H9 (cell line): ENCODE data around the gene ISG15. TPM values are rescaled to one million over a fixed set of nuclear protein-coding genes. Genes with fewer than 3 reads are reported as not detected.

Experiments used
- DNase-seq: peaks from one replicate; pipeline ENCODE4 v3.0.0-alpha.2; 2017
- H2AFZ ChIP-seq: one replicate; pipeline ENCODE4 v1.6.1; 2013; ENCODE audit warnings: mild to moderate bottlenecking, low read length, control low read depth, moderate library complexity
- H2AK5ac ChIP-seq: 2 replicates; pipeline ENCODE4 v1.6.1; 2013; ENCODE audit warnings: low read length, control low read depth, mixed read lengths; ENCODE audit not compliant: insufficient read length
- H2BK120ac ChIP-seq: one replicate; pipeline ENCODE4 v1.6.1; 2013; ENCODE audit warnings: low read depth, mild to moderate bottlenecking, low read length, control low read depth, inconsistent platforms; ENCODE audit not compliant: poor library complexity, severe bottlenecking
- H2BK12ac ChIP-seq: 2 replicates; pipeline ENCODE4 v1.6.1; 2013; ENCODE audit warnings: low read length, control low read depth, mixed read lengths, low read depth; ENCODE audit not compliant: insufficient read length
- H2BK15ac ChIP-seq: 2 replicates; pipeline ENCODE4 v1.6.1; 2013; ENCODE audit warnings: low read depth, low read length, control low read depth
- H2BK20ac ChIP-seq: one replicate; pipeline ENCODE4 v1.6.1; 2013; ENCODE audit warnings: low read depth, mild to moderate bottlenecking, low read length, control low read depth, inconsistent platforms; ENCODE audit not compliant: poor library complexity, severe bottlenecking
- H2BK5ac ChIP-seq: 2 replicates; pipeline ENCODE4 v1.6.1; 2013; ENCODE audit warnings: low read length, control low read depth, mixed read lengths; ENCODE audit not compliant: insufficient read length
- H3K14ac ChIP-seq: 2 replicates; pipeline ENCODE4 v1.6.1; 2013; ENCODE audit warnings: low read length, control low read depth; ENCODE audit not compliant: insufficient read depth
- H3K18ac ChIP-seq: 2 replicates; pipeline ENCODE4 v1.6.1; 2013; ENCODE audit warnings: low read depth, mild to moderate bottlenecking, mixed read lengths, low read length, control low read depth; ENCODE audit not compliant: insufficient read length
- H3K23ac ChIP-seq: 2 replicates; pipeline ENCODE4 v1.6.1; 2013; ENCODE audit warnings: low read length, control low read depth, mixed read lengths, low read depth; ENCODE audit not compliant: insufficient read length
- H3K23me2 ChIP-seq: 2 replicates; pipeline ENCODE4 v1.6.1; 2013; ENCODE audit warnings: low read depth, mild to moderate bottlenecking, mixed read lengths, low read length, control low read depth; ENCODE audit not compliant: insufficient read length, poor library complexity, severe bottlenecking
- H3K27ac ChIP-seq: 2 replicates; pipeline ENCODE4 v1.5.1; 2013; ENCODE audit warnings: low read length, control low read depth, mixed read lengths, low read depth; ENCODE audit not compliant: insufficient read length
- H3K27me3 ChIP-seq: 2 replicates; pipeline ENCODE4 v1.6.1; 2013; ENCODE audit warnings: low read length, control low read depth, inconsistent platforms; ENCODE audit not compliant: insufficient read depth
- H3K4ac ChIP-seq: 2 replicates; pipeline ENCODE4 v1.6.1; 2013; ENCODE audit warnings: low read depth, mild to moderate bottlenecking, control low read depth, inconsistent platforms, low read length, moderate library complexity
- H3K4me1 ChIP-seq: 2 replicates; pipeline ENCODE4 v1.6.1; 2013; ENCODE audit warnings: low read length, control low read depth, inconsistent platforms; ENCODE audit not compliant: insufficient read depth
- H3K4me2 ChIP-seq: 2 replicates; pipeline ENCODE4 v1.6.1; 2013; ENCODE audit warnings: low read length, control low read depth, mixed read lengths; ENCODE audit not compliant: insufficient read length, insufficient read depth
- H3K56ac ChIP-seq: 2 replicates; pipeline ENCODE4 v1.6.1; 2013; ENCODE audit warnings: low read depth, mild to moderate bottlenecking, mixed read lengths, low read length, control low read depth; ENCODE audit not compliant: insufficient read length
- H3K79me1 ChIP-seq: 2 replicates; pipeline ENCODE4 v1.6.1; 2013; ENCODE audit warnings: low read depth, mild to moderate bottlenecking, moderate library complexity, low read length, control low read depth, inconsistent platforms; ENCODE audit not compliant: insufficient read depth, poor library complexity, severe bottlenecking
- H3K79me2 ChIP-seq: 2 replicates; pipeline ENCODE4 v1.6.1; 2013; ENCODE audit warnings: low read length, control low read depth, inconsistent platforms; ENCODE audit not compliant: insufficient read depth
- H3K9ac ChIP-seq: 2 replicates; pipeline ENCODE4 v1.6.1; 2013; ENCODE audit warnings: low read length, control low read depth, mixed read lengths; ENCODE audit not compliant: insufficient read length; ENCODE audit errors: extremely low read depth
- H3K9me3 ChIP-seq: one replicate; pipeline ENCODE4 v1.6.1; 2013; ENCODE audit warnings: low read depth, low read length, inconsistent platforms; ENCODE audit not compliant: control insufficient read depth
- H3T11ph ChIP-seq: one replicate; pipeline ENCODE4 v1.6.1; 2013; ENCODE audit warnings: mild to moderate bottlenecking, low read length, control low read depth, inconsistent platforms
- H4K20me1 ChIP-seq: one replicate; pipeline ENCODE4 v1.6.1; 2013; ENCODE audit not compliant: control insufficient read depth, insufficient read length, insufficient read depth
- H4K5ac ChIP-seq: 2 replicates; pipeline ENCODE4 v1.6.1; 2013; ENCODE audit warnings: low read depth, mild to moderate bottlenecking, mixed read lengths, low read length, control low read depth; ENCODE audit not compliant: insufficient read length
- H4K8ac ChIP-seq: replicated peaks from 2 replicates; pipeline ENCODE4 v1.6.1; 2013; ENCODE audit warnings: low read length, control low read depth, mixed read lengths, low read depth; ENCODE audit not compliant: insufficient read length
- H4K91ac ChIP-seq: 2 replicates; pipeline ENCODE4 v1.6.1; 2013; ENCODE audit warnings: low read depth, mild to moderate bottlenecking, moderate library complexity, mixed read lengths, low read length, control low read depth; ENCODE audit not compliant: insufficient read length
- H3K27ac Mint-ChIP-seq, 3 experiments: 2 replicates in 2 of 3; 3 replicates in 1 of 3; pipeline ENCODE4 v1.8.0; 2020 to 2021; ENCODE audit warnings: mixed read lengths in 3 of 3, mild to moderate bottlenecking in 1 of 3, moderate library complexity in 1 of 3
- H3K27me3 Mint-ChIP-seq: 2 replicates; pipeline ENCODE4 v1.8.0; 2021; ENCODE audit warnings: low read depth, mild to moderate bottlenecking, moderate library complexity, mixed read lengths
- H3K36me3 Mint-ChIP-seq, 3 experiments: 2 replicates in 2 of 3; 3 replicates in 1 of 3; pipeline ENCODE4 v1.8.0; 2020 to 2021; ENCODE audit warnings: low read depth in 3 of 3, mixed read lengths in 3 of 3; ENCODE audit not compliant: insufficient read depth in 1 of 3
- H3K4me1 Mint-ChIP-seq, 2 experiments: 2 replicates each; pipeline ENCODE4 v1.8.0; 2020; ENCODE audit warnings: mixed read lengths in 2 of 2
- H3K4me3 Mint-ChIP-seq, 2 experiments: 2 replicates in 1 of 2; 3 replicates in 1 of 2; pipeline ENCODE4 v1.8.0; 2020 to 2021; ENCODE audit warnings: mild to moderate bottlenecking in 2 of 2, mixed read lengths in 2 of 2, moderate library complexity in 1 of 2
- H3K9me3 Mint-ChIP-seq, 2 experiments: 2 replicates in 1 of 2; 3 replicates in 1 of 2; pipeline ENCODE4 v1.8.0; 2020; ENCODE audit warnings: mild to moderate bottlenecking in 2 of 2, mixed read lengths in 2 of 2, moderate library complexity in 1 of 2
- WGBS: extraction: QIAGEN DNeasy Blood & Tissue Kit; methylation state at CpG from one replicate; pipeline ENCODE4 v1.1.7; 2013; ENCODE audit warnings: missing lambda C conversion rate, low lambda C conversion rate, mixed read lengths; ENCODE audit not compliant: insufficient read length; ENCODE audit errors: extremely low coverage; 5-methylcytosine and 5-hydroxymethylcytosine counted together
- total RNA-seq: library from RNA; stranded (reverse); gene quantifications from 2 replicates; pipeline ENCODE4 v1.2.1, GENCODE V29; 2021
- TF ChIP-seq, protein P1 (sequence below): fragments of 200-600 bp; sonication (generic); conservative IDR thresholded peaks from 3 replicates; pipeline ENCODE4 v1.8.0; 2021; ENCODE audit warnings: antibody characterized with exemption, mild to moderate bottlenecking

ISG15 gene
- total RNA-seq, 1 experiment from 2014 or later: 39.7 TPM

DNA sequence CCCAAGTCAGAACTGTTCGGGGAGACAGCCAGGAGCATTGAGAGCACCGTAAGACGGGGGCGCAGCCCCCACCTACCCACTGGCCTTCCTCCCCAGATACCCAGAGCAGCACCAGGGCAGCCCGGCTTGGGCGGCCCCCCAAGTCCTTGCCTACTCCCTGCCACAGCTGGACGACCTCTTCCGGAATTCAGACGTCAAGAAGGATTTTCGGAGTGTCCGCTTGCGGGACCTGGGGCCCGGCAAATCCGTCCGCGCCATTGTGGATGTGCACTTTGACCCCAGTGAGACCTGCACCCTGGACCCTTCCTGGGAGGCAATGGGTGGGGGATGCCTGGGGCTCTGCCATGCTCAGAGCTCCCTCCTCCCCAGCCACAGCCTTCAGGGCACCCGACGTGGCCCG is 34.1 kb downstream of the ISG15 start:
- Histone ChIP-seq H3T11ph (no peak overlapping the region), H3K18ac (no peak overlapping the region), H3K4me2 (no peak overlapping the region), H4K20me1 (peaks cover 3% of the 10 kb centered on the region), H3K27me3 (no peaks in the 10 kb centered on the region; the same call in 1 of the 2 replicates), H4K5ac (no peak overlapping the region), H4K8ac (no peak overlapping the region), H2BK5ac (no peak overlapping the region), H3K79me2 (no peaks in the 10 kb centered on the region; the same call in 1 of the 2 replicates), H3K27ac (no peak overlapping the region), H2BK15ac (no peak overlapping the region), H3K56ac (no peak overlapping the region), H2BK120ac (no peak overlapping the region), H3K79me1 (no peaks in the 10 kb centered on the region), H3K9ac (no peak overlapping the region), H2BK20ac (no peak overlapping the region), H3K23ac (no peak overlapping the region), H3K9me3 (no peaks in the 10 kb centered on the region), H2AK5ac (no peak overlapping the region), H3K23me2 (no peaks in the 10 kb centered on the region), H3K4ac (no peak overlapping the region), H3K4me1 (no peaks in the 10 kb centered on the region), H2BK12ac (no peak overlapping the region), H3K14ac (no peak overlapping the region), H2AFZ (no peak overlapping the region), H4K91ac (no peak overlapping the region)
- no peak overlapping the region for H3K4me3 Mint-ChIP-seq
- H3K36me3 Mint-ChIP-seq: peaks cover 13 to 56% (median 50%) of the 10 kb centered on the region in 3 experiments
- H3K9me3 Mint-ChIP-seq: no peaks in the 10 kb centered on the region; a peak in 1 of 5 replicates
- no peaks in the 10 kb centered on the region; the same call in 1 of the 2 replicates for H3K27me3 Mint-ChIP-seq
- WGBS: no CpG with 5 or more reads among the region's 19 CpGs
- H3K27ac Mint-ChIP-seq: no peak overlapping the region
- TF ChIP-seq, protein P1, sequence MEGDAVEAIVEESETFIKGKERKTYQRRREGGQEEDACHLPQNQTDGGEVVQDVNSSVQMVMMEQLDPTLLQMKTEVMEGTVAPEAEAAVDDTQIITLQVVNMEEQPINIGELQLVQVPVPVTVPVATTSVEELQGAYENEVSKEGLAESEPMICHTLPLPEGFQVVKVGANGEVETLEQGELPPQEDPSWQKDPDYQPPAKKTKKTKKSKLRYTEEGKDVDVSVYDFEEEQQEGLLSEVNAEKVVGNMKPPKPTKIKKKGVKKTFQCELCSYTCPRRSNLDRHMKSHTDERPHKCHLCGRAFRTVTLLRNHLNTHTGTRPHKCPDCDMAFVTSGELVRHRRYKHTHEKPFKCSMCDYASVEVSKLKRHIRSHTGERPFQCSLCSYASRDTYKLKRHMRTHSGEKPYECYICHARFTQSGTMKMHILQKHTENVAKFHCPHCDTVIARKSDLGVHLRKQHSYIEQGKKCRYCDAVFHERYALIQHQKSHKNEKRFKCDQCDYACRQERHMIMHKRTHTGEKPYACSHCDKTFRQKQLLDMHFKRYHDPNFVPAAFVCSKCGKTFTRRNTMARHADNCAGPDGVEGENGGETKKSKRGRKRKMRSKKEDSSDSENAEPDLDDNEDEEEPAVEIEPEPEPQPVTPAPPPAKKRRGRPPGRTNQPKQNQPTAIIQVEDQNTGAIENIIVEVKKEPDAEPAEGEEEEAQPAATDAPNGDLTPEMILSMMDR: no peak
- H3K4me1 Mint-ChIP-seq: no peaks in the 10 kb centered on the region; a peak in 1 of 4 replicates
- DNase-seq: no peak
